HEK293 (cell line): ENCODE results near the gene MXRA8.

Experiments
- CTCF ChIA-PET: fragments of 350-600 bp; formaldehyde crosslinking; extraction: SDS; loops from one replicate; lab custom pipeline; 2021; ENCODE audit warnings: antibody characterized with exemption; lab: Yijun Ruan, JAX
- POLR2A ChIA-PET: fragments of 300-600 bp; formaldehyde crosslinking; extraction: SDS; loops from one replicate; lab custom pipeline; 2020; ENCODE audit warnings: antibody characterized with exemption, inconsistent platforms; lab: Yijun Ruan, JAX
- H3K27ac ChIP-seq: fragments of 200-500 bp; sonication (Bioruptor generic); 2 replicates; pipeline ENCODE4 v1.5.1; 2014; ENCODE audit warnings: low read depth, low read length, control low read depth, inconsistent platforms; ENCODE audit errors: extremely low read depth
- H3K36me3 ChIP-seq, 2 experiments: fragments of 200-500 bp in 1 of 2; sonication (Bioruptor generic) in 1 of 2; 1 replicate in 1 of 2; 2 replicates in 1 of 2; pipeline ENCODE4 v1.5.1; 2014 to 2017; ENCODE audit warnings: inconsistent platforms in 2 of 2, low read length in 2 of 2; ENCODE audit not compliant: control insufficient read depth in 2 of 2, insufficient read depth in 1 of 2
- H3K4me1 ChIP-seq: fragments of 200-500 bp; sonication (Bioruptor generic); 2 replicates; pipeline ENCODE4 v1.5.1; 2014; ENCODE audit warnings: mild to moderate bottlenecking, low read length, inconsistent platforms; ENCODE audit not compliant: control insufficient read depth, insufficient read depth
- H3K4me3 ChIP-seq: 2 replicates; pipeline ENCODE4 v1.5.1; 2011; ENCODE audit warnings: low read depth, mild to moderate bottlenecking, control low read depth, low read length, moderate library complexity
- H3K9me3 ChIP-seq: fragments of 200-500 bp; sonication (Bioruptor generic); 2 replicates; pipeline ENCODE4 v1.5.1; 2014; ENCODE audit warnings: low read depth, low read length, inconsistent platforms; ENCODE audit not compliant: control insufficient read depth, insufficient read depth
- BCL11A ChIP-seq: fragments of 450-650 bp; formaldehyde crosslinking; IDR thresholded peaks from 2 replicates; pipeline ENCODE4 v1.5.1; 2016; ENCODE audit warnings: low read depth, missing biosample characterization, missing genetic modification characterization
- BCL11B ChIP-seq: fragments of 450-650 bp; formaldehyde crosslinking; IDR thresholded peaks from 2 replicates; pipeline ENCODE4 v1.5.1; 2016; ENCODE audit warnings: low read depth, missing biosample characterization, missing genetic modification characterization
- GLIS1 ChIP-seq: fragments of 450-650 bp; formaldehyde crosslinking; IDR thresholded peaks from 2 replicates; pipeline ENCODE4 v1.5.1; 2016; ENCODE audit warnings: missing biosample characterization, missing genetic modification characterization
- GLIS2 ChIP-seq: fragments of 450-650 bp; formaldehyde crosslinking; IDR thresholded peaks from 2 replicates; pipeline ENCODE4 v1.5.1; 2016; ENCODE audit warnings: missing biosample characterization, missing genetic modification characterization
- ZNF214 ChIP-seq: fragments of 450-650 bp; formaldehyde crosslinking; IDR thresholded peaks from 2 replicates; pipeline ENCODE4 v1.5.1; 2017; ENCODE audit warnings: missing biosample characterization, mild to moderate bottlenecking, missing genetic modification characterization, borderline replicate concordance
- ZNF626 ChIP-seq: fragments of 450-650 bp; sonication (Bioruptor Pico); formaldehyde crosslinking; IDR thresholded peaks from 2 replicates; pipeline ENCODE4 v1.5.1; 2018; ENCODE audit warnings: missing biosample characterization, missing genetic modification characterization, inconsistent platforms
- ZNF768 ChIP-seq: fragments of 450-650 bp; formaldehyde crosslinking; IDR thresholded peaks from 2 replicates; pipeline ENCODE4 v1.5.1; 2018; ENCODE audit warnings: missing biosample characterization, mild to moderate bottlenecking, missing genetic modification characterization
- TF ChIP-seq, protein P1 (sequence below): fragments of 450-650 bp; formaldehyde crosslinking; IDR thresholded peaks from 2 replicates; pipeline ENCODE4 v1.5.1; 2016; ENCODE audit warnings: missing biosample characterization, missing genetic modification characterization
- TF ChIP-seq, protein P2 (sequence below): fragments of 450-650 bp; formaldehyde crosslinking; IDR thresholded peaks from 2 replicates; pipeline ENCODE4 v1.5.1; 2016; ENCODE audit warnings: missing biosample characterization, missing genetic modification characterization
- TF ChIP-seq, protein P3 (sequence below): fragments of 450-650 bp; formaldehyde crosslinking; IDR thresholded peaks from 2 replicates; pipeline ENCODE4 v1.5.1; 2017; ENCODE audit warnings: missing biosample characterization, missing genetic modification characterization
- TF ChIP-seq, protein P4 (sequence below): fragments of 450-650 bp; formaldehyde crosslinking; optimal IDR thresholded peaks from 2 replicates; pipeline ENCODE3; 2016; ENCODE audit warnings: missing biosample characterization, mild to moderate bottlenecking, missing genetic modification characterization
- TF ChIP-seq, protein P5 (sequence below): fragments of 450-650 bp; formaldehyde crosslinking; conservative IDR thresholded peaks from 2 replicates; pipeline ENCODE4 v1.5.1; 2016; ENCODE audit warnings: low read depth, missing biosample characterization, missing genetic modification characterization

MXRA8 gene

DNA sequence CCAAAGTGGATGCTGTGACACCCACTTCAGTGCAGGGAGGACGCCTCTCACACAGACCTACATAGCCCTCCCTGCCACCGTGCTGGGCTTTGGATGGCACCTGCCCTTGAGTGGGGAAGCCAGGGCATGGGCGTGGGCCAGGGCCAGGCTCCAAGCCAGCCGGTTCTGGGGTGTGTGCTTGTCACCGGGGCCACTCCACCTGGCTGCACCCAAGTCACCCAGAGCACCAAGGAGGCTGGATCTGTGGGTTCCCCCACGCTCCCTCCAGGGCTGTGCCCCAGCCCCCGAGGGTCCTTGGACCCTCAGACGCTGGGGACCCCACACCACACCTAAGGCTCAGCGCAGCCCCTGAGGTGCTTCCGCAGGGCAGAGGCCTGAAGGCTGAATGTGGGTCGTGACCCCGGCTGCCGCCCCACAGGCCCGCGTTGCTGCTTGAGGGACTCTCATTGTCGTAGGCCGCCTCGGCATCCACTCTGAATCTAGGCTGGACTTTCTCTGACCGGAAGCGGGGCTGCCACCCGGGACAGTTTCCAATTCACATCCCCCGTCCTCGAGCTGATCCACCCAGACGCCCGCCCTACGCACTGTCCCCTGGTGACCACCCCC, 1.5 kb downstream of the MXRA8 start:
- H3K4me3 ChIP-seq: no peak overlapping the region
- no peak overlapping the region for H3K27ac ChIP-seq
- ChIA-PET CTCF (interaction anchor here (0.6 kb wide), 1 partner anchor 585 kb away, joined by 3 read pairs; no protein-coding TSS in a partner anchor), POLR2A (interaction anchor here (1.1 kb wide), 1 partner anchor 9 kb away, joined by 3 read pairs; no protein-coding TSS in a partner anchor)
- no peaks in the 10 kb centered on the region for H3K9me3 ChIP-seq
- H3K4me1 ChIP-seq: peaks cover 7% of the 10 kb centered on the region; the same call in 1 of the 2 replicates
- TF ChIP-seq GLIS1: peak; percentile 5; the same call in 1 of the 2 replicates
- peak; percentile 56; the same call in 1 of the 2 replicates for TF ChIP-seq BCL11A
- peak; percentile 44; the same call in 1 of the 2 replicates for TF ChIP-seq BCL11B (tag by site-specific recombination)
- TF ChIP-seq, protein P1, sequence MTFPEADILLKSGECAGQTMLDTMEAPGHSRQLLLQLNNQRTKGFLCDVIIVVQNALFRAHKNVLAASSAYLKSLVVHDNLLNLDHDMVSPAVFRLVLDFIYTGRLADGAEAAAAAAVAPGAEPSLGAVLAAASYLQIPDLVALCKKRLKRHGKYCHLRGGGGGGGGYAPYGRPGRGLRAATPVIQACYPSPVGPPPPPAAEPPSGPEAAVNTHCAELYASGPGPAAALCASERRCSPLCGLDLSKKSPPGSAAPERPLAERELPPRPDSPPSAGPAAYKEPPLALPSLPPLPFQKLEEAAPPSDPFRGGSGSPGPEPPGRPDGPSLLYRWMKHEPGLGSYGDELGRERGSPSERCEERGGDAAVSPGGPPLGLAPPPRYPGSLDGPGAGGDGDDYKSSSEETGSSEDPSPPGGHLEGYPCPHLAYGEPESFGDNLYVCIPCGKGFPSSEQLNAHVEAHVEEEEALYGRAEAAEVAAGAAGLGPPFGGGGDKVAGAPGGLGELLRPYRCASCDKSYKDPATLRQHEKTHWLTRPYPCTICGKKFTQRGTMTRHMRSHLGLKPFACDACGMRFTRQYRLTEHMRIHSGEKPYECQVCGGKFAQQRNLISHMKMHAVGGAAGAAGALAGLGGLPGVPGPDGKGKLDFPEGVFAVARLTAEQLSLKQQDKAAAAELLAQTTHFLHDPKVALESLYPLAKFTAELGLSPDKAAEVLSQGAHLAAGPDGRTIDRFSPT (tag by site-specific recombination): peak; percentile 73; the same call in 1 of the 2 replicates
- TF ChIP-seq ZNF626 (tag by site-specific recombination): no peak
- TF ChIP-seq ZNF214 (tag by site-specific recombination): no peak
- TF ChIP-seq, all 188 proteins: peak for 4
- no peaks in the 10 kb centered on the region for H3K36me3 ChIP-seq

DNA sequence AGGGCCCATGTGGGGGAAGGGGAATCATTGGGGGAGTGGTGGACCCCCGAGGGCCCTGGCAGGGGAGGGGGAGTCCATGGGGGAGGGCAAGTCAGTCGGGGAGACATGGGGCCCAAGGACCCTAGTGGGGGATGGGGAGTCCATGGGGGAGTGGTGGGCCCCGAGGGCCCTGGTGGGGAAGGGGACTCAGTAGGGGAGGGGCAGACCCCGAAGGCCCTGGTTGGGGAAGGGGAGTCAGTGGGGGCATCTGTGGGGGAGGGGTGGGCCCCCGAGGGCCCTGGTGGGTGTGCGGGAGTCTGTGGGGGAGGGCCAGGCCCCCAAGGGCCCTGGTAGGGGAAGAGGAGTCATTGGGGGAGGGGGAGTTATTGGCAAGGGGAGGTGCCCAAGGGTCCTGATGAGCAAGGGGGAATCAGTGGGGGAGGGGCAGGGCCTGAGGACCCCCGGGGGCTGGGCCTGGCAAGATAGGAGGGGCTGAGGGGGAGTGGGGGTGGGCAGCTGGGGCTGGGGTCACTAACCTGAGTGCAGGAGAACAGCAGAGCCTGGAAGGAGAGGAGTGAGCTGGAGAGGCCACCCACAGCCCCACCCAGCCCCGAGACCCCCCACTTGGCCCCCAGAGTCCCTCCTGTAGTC, 2.1 kb downstream of the MXRA8 start:
- H3K36me3 ChIP-seq: no peaks in the 10 kb centered on the region
- H3K9me3 ChIP-seq: no peaks in the 10 kb centered on the region
- peaks cover 7% of the 10 kb centered on the region; the same call in 1 of the 2 replicates for H3K4me1 ChIP-seq
- TF ChIP-seq, protein P2, sequence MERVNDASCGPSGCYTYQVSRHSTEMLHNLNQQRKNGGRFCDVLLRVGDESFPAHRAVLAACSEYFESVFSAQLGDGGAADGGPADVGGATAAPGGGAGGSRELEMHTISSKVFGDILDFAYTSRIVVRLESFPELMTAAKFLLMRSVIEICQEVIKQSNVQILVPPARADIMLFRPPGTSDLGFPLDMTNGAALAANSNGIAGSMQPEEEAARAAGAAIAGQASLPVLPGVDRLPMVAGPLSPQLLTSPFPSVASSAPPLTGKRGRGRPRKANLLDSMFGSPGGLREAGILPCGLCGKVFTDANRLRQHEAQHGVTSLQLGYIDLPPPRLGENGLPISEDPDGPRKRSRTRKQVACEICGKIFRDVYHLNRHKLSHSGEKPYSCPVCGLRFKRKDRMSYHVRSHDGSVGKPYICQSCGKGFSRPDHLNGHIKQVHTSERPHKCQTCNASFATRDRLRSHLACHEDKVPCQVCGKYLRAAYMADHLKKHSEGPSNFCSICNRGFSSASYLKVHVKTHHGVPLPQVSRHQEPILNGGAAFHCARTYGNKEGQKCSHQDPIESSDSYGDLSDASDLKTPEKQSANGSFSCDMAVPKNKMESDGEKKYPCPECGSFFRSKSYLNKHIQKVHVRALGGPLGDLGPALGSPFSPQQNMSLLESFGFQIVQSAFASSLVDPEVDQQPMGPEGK (tag by site-specific recombination): peak; percentile 15
- peak; percentile 38; the same call in 1 of the 2 replicates for TF ChIP-seq GLIS2 (tag by site-specific recombination)
- TF ChIP-seq, protein P3, sequence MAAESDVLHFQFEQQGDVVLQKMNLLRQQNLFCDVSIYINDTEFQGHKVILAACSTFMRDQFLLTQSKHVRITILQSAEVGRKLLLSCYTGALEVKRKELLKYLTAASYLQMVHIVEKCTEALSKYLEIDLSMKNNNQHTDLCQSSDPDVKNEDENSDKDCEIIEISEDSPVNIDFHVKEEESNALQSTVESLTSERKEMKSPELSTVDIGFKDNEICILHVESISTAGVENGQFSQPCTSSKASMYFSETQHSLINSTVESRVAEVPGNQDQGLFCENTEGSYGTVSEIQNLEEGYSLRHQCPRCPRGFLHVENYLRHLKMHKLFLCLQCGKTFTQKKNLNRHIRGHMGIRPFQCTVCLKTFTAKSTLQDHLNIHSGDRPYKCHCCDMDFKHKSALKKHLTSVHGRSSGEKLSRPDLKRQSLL (tag by site-specific recombination): no peak
- peak; percentile 31 for TF ChIP-seq GLIS1
- TF ChIP-seq, all 188 proteins: peak for 3
- H3K27ac ChIP-seq: no peak overlapping the region
- no peak overlapping the region for H3K4me3 ChIP-seq
- CTCF ChIA-PET: no interaction called here
- POLR2A ChIA-PET: interaction anchor here (1.1 kb wide), 1 partner anchor 8 kb away, joined by 3 read pairs; no protein-coding TSS in a partner anchor

DNA sequence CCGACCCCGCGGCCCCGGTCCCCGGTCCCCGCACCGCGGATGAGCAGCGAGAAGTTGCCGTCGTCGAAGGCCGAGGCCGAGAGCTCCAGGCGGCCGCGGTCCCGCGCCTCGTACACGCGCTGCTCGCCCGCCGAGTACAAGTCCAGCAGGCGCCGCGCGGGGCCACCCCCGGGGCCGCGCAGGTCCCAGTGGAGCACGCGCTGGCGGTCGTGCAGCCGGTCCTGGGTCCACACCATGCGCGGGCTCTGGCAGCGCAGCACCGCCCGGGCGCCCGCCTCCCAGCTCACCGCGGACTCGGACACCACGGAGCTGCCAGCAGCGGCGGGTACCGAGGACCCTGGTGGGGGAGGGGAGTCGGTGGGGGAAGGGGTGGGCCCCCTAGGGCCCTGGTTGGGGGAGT, 2.9 kb downstream of the MXRA8 start:
- POLR2A ChIA-PET: interaction anchor here (1.0 kb wide), 1 partner anchor 20 kb away, joined by 6 read pairs; the partner anchor contains the start of gene AURKAIP1

More for the DNA sequence above, 2.9 kb downstream of the MXRA8 start:
- no peaks in the 10 kb centered on the region for H3K36me3 ChIP-seq
- CTCF ChIA-PET: interaction anchor here (1.1 kb wide), 1 partner anchor 17 kb away, joined by 3 read pairs; no protein-coding TSS in a partner anchor
- H3K9me3 ChIP-seq: no peaks in the 10 kb centered on the region
- no peak overlapping the region for H3K4me3 ChIP-seq
- no peak overlapping the region for H3K27ac ChIP-seq
- peaks cover 7% of the 10 kb centered on the region; the same call in 1 of the 2 replicates for H3K4me1 ChIP-seq
- TF ChIP-seq ZNF768 (tag by site-specific recombination): no peak
- TF ChIP-seq, protein P4, sequence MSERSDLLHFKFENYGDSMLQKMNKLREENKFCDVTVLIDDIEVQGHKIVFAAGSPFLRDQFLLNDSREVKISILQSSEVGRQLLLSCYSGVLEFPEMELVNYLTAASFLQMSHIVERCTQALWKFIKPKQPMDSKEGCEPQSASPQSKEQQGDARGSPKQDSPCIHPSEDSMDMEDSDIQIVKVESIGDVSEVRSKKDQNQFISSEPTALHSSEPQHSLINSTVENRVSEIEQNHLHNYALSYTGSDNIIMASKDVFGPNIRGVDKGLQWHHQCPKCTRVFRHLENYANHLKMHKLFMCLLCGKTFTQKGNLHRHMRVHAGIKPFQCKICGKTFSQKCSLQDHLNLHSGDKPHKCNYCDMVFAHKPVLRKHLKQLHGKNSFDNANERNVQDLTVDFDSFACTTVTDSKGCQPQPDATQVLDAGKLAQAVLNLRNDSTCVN (tag by site-specific recombination): peak; percentile 40
- TF ChIP-seq, protein P5, sequence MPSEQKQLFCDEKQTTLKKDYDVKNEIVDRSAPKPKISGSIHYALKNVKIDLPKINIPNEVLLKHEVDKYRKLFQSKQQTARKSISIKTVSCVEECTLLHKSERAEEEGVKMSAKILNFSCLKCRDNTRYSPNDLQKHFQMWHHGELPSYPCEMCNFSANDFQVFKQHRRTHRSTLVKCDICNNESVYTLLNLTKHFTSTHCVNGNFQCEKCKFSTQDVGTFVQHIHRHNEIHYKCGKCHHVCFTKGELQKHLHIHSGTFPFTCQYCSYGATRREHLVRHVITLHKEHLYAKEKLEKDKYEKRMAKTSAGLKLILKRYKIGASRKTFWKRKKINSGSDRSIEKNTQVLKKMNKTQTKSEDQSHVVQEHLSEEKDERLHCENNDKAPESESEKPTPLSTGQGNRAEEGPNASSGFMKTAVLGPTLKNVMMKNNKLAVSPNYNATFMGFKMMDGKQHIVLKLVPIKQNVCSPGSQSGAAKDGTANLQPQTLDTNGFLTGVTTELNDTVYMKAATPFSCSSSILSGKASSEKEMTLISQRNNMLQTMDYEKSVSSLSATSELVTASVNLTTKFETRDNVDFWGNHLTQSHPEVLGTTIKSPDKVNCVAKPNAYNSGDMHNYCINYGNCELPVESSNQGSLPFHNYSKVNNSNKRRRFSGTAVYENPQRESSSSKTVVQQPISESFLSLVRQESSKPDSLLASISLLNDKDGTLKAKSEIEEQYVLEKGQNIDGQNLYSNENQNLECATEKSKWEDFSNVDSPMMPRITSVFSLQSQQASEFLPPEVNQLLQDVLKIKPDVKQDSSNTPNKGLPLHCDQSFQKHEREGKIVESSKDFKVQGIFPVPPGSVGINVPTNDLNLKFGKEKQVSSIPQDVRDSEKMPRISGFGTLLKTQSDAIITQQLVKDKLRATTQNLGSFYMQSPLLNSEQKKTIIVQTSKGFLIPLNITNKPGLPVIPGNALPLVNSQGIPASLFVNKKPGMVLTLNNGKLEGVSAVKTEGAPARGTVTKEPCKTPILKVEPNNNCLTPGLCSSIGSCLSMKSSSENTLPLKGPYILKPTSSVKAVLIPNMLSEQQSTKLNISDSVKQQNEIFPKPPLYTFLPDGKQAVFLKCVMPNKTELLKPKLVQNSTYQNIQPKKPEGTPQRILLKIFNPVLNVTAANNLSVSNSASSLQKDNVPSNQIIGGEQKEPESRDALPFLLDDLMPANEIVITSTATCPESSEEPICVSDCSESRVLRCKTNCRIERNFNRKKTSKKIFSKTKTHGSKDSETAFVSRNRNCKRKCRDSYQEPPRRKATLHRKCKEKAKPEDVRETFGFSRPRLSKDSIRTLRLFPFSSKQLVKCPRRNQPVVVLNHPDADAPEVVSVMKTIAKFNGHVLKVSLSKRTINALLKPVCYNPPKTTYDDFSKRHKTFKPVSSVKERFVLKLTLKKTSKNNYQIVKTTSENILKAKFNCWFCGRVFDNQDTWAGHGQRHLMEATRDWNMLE (tag by site-specific recombination): no peak
